Measurements from ENCODE around the gene POLR2F. TPM values are rescaled to one million over a fixed set of nuclear protein-coding genes. Genes with fewer than 3 reads are reported as not detected.

Gene POLR2F
- total RNA-seq, 2 experiments from 2014 or later: 20.2 to 21.1 TPM

GRCh38 chr22:37907036-37907954, 46.2 kb upstream of the POLR2F start:
- ChIA-PET POLR2A (interaction anchor here (0.6 to 2.3 kb wide), 3 partner anchors 11 to 1842 kb away, joined by 3 to 37 read pairs (median 3); no protein-coding TSS in a partner anchor), CTCF (interaction anchor here (1.6 kb wide), 1 partner anchor 24 kb away, joined by 7 read pairs; no protein-coding TSS in a partner anchor)
- no peak for ATAC-seq (ENCODE audit: poor library complexity)
- H3K27me3 Mint-ChIP-seq: no peaks in the 10 kb centered on the region
- H3K27ac Mint-ChIP-seq: peak overlapping the region; percentile 82
- Histone ChIP-seq H3K27me3 (ENCODE audit: control insufficient read depth in 1 of 2, insufficient read depth in 2 of 2, low read length in 2 of 2) (no peaks in the 10 kb centered on the region), H3K36me3 (ENCODE audit: insufficient read depth, low read length) (no peaks in the 10 kb centered on the region), H3K4me3 (ENCODE audit: low read length) (peak overlapping the region; percentile 60), H3K27ac (ENCODE audit: low read depth in 1 of 2, low read length in 2 of 2) (peak overlapping the region; percentile 55 to 64), H3K4me1 (ENCODE audit: insufficient read depth, low read length) (peaks cover 24% of the 10 kb centered on the region), H3K9me3 (ENCODE audit: control insufficient read depth in 1 of 2, insufficient read depth in 1 of 2, low read length in 2 of 2) (no peaks in the 10 kb centered on the region)
- intact Hi-C loops (cut with DNase I, micrococcal nuclease): loop anchor here in 1 of 2 experiments (5.0 kb wide), 1 partner anchor 45 kb away; the partner anchor contains the start of genes C22orf23 and POLR2F
- no peak for DNase-seq
- H3K36me3 Mint-ChIP-seq (ENCODE audit: low read depth): peaks cover 3% of the 10 kb centered on the region
- H3K4me1 Mint-ChIP-seq (ENCODE audit: low read depth): peaks cover 40% of the 10 kb centered on the region
- H3K4me3 Mint-ChIP-seq: peak overlapping the region; percentile 86
- TF ChIP-seq, protein P1, sequence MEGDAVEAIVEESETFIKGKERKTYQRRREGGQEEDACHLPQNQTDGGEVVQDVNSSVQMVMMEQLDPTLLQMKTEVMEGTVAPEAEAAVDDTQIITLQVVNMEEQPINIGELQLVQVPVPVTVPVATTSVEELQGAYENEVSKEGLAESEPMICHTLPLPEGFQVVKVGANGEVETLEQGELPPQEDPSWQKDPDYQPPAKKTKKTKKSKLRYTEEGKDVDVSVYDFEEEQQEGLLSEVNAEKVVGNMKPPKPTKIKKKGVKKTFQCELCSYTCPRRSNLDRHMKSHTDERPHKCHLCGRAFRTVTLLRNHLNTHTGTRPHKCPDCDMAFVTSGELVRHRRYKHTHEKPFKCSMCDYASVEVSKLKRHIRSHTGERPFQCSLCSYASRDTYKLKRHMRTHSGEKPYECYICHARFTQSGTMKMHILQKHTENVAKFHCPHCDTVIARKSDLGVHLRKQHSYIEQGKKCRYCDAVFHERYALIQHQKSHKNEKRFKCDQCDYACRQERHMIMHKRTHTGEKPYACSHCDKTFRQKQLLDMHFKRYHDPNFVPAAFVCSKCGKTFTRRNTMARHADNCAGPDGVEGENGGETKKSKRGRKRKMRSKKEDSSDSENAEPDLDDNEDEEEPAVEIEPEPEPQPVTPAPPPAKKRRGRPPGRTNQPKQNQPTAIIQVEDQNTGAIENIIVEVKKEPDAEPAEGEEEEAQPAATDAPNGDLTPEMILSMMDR (IDR thresholded peaks at IDR 0.05): no peak
- no peaks in the 10 kb centered on the region for H3K9me3 Mint-ChIP-seq

DNA sequence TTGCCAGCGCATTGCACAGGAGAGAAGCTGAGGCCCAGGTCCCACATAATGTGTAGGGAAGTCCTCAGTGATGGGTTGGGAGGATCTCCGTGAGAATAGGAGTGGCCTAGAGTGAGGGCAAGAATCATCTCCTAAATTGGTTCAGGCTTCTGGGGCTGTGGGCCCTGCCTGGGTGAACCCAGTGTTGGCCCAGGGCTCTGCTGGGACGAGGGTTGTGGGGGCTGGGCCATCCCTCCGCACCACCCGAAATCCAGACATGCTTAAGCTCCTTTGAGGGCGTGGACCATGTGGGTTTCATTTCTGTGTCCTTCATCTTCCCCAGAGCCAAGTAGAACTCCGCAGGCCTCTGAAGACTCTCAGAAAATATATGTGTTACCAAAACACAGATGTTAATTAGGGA, 43.7 kb upstream of the POLR2F start:
- Mint-ChIP-seq H3K4me3 (no peak overlapping the region), H3K27me3 (no peaks in the 10 kb centered on the region), H3K9me3 (no peaks in the 10 kb centered on the region), H3K36me3 (ENCODE audit: low read depth) (peaks cover 11% of the 10 kb centered on the region), H3K27ac (peak overlapping the region; percentile 5), H3K4me1 (ENCODE audit: low read depth) (peaks cover 42% of the 10 kb centered on the region)
- Histone ChIP-seq H3K27me3 (ENCODE audit: control insufficient read depth in 1 of 2, insufficient read depth in 2 of 2, low read length in 2 of 2) (no peaks in the 10 kb centered on the region), H3K27ac (ENCODE audit: low read depth in 1 of 2, low read length in 2 of 2) (no peak overlapping the region), H3K9me3 (ENCODE audit: control insufficient read depth in 1 of 2, insufficient read depth in 1 of 2, low read length in 2 of 2) (no peaks in the 10 kb centered on the region), H3K4me1 (ENCODE audit: insufficient read depth, low read length) (peaks cover 24% of the 10 kb centered on the region), H3K36me3 (ENCODE audit: insufficient read depth, low read length) (peaks cover 4% of the 10 kb centered on the region), H3K4me3 (ENCODE audit: low read length) (no peak overlapping the region)
- ChIA-PET CTCF (no interaction called here), POLR2A (no interaction called here)
- no peak for DNase-seq
- TF ChIP-seq, protein P1 (IDR thresholded peaks at IDR 0.05): no peak
- intact Hi-C loops (cut with DNase I, micrococcal nuclease): loop anchor here in 1 of 2 experiments (5.0 kb wide), 1 partner anchor 43 kb away; the partner anchor contains the start of genes C22orf23 and POLR2F
- ATAC-seq (ENCODE audit: poor library complexity): no peak

GRCh38 chr22:37910890-37911672, 42.4 kb upstream of the POLR2F start:
- no peak for ATAC-seq (ENCODE audit: poor library complexity)
- no peaks in the 10 kb centered on the region for H3K27me3 Mint-ChIP-seq

More at GRCh38 chr22:37910890-37911672, 42.4 kb upstream of the POLR2F start:
- no peaks in the 10 kb centered on the region for H3K9me3 ChIP-seq (ENCODE audit: control insufficient read depth in 1 of 2, insufficient read depth in 1 of 2, low read length in 2 of 2)
- peak overlapping the region; percentile 9 for H3K27ac Mint-ChIP-seq
- POLR2A ChIA-PET: no interaction called here
- peak in 1 of 14 experiments; percentile 4 for DNase-seq
- intact Hi-C loops (cut with DNase I, micrococcal nuclease): no loop called here
- H3K36me3 Mint-ChIP-seq (ENCODE audit: low read depth): peaks cover 16% of the 10 kb centered on the region
- H3K4me3 Mint-ChIP-seq: no peak overlapping the region
- H3K36me3 ChIP-seq (ENCODE audit: insufficient read depth, low read length): peaks cover 7% of the 10 kb centered on the region
- peaks cover 18% of the 10 kb centered on the region for H3K4me1 ChIP-seq (ENCODE audit: insufficient read depth, low read length)
- H3K4me1 Mint-ChIP-seq (ENCODE audit: low read depth): peaks cover 35% of the 10 kb centered on the region
- CTCF ChIA-PET: interaction anchor here (1.0 to 1.1 kb wide), 2 partner anchors 23 to 54 kb away, joined by 3 read pairs; no protein-coding TSS in a partner anchor
- TF ChIP-seq, protein P1 (IDR thresholded peaks at IDR 0.05): no peak
- no peak overlapping the region for H3K4me3 ChIP-seq (ENCODE audit: low read length)
- no peak overlapping the region for H3K27ac ChIP-seq (ENCODE audit: low read depth in 1 of 2, low read length in 2 of 2)
- H3K27me3 ChIP-seq (ENCODE audit: control insufficient read depth in 1 of 2, insufficient read depth in 2 of 2, low read length in 2 of 2): no peaks in the 10 kb centered on the region
- H3K9me3 Mint-ChIP-seq: no peaks in the 10 kb centered on the region
